Smooth muscle cell (in vitro differentiated cells): ENCODE results near the gene CFAP57. TPM values are rescaled to one million over a fixed set of nuclear protein-coding genes. Genes with fewer than 3 reads are reported as not detected.

ENCODE experiments used
- DNase-seq: peaks from one replicate; lab custom pipeline; 2025; ENCODE audit not compliant: unreplicated experiment; lab: John Stamatoyannopoulos, UW
- H2AFZ ChIP-seq: fragments of 200-600 bp; sonication (generic); 2 replicates; pipeline ENCODE4 v1.6.0; 2016; ENCODE audit warnings: antibody characterized with exemption, low read depth, mild to moderate bottlenecking
- H3F3A ChIP-seq: fragments of 200-600 bp; sonication (generic); 2 replicates; pipeline ENCODE4 v1.6.0; 2017; ENCODE audit warnings: antibody characterized with exemption, low read depth
- H3K27ac ChIP-seq: fragments of 200-600 bp; sonication (generic); 2 replicates; pipeline ENCODE4 v1.5.1; 2016; ENCODE audit warnings: low read depth, mild to moderate bottlenecking
- H3K27me3 ChIP-seq: fragments of 200-600 bp; sonication (generic); 2 replicates; pipeline ENCODE4 v1.6.1; 2016; ENCODE audit warnings: low read depth, mild to moderate bottlenecking
- H3K36me3 ChIP-seq: fragments of 200-600 bp; sonication (generic); 2 replicates; pipeline ENCODE4 v1.5.1; 2016; ENCODE audit warnings: low read depth
- H3K4me1 ChIP-seq: fragments of 200-600 bp; sonication (generic); 2 replicates; pipeline ENCODE4 v1.5.1; 2016; ENCODE audit warnings: low read depth
- H3K4me2 ChIP-seq: fragments of 200-600 bp; sonication (generic); 2 replicates; pipeline ENCODE4 v1.6.0; 2016; ENCODE audit warnings: mild to moderate bottlenecking
- H3K4me3 ChIP-seq: fragments of 200-600 bp; sonication (generic); 2 replicates; pipeline ENCODE4 v1.5.1; 2016; ENCODE audit warnings: mild to moderate bottlenecking
- H3K79me2 ChIP-seq: fragments of 200-600 bp; sonication (generic); 2 replicates; pipeline ENCODE4 v1.6.0; 2016; ENCODE audit warnings: low read depth, mild to moderate bottlenecking
- H3K9ac ChIP-seq: fragments of 200-600 bp; sonication (generic); 2 replicates; pipeline ENCODE4 v1.6.0; 2016; ENCODE audit warnings: low read depth
- H3K9me3 ChIP-seq: fragments of 200-600 bp; sonication (generic); replicated peaks from 2 replicates; pipeline ENCODE4 v1.5.1; 2016; ENCODE audit warnings: low read depth
- H4K20me1 ChIP-seq: fragments of 200-600 bp; sonication (generic); 2 replicates; pipeline ENCODE4 v1.6.0; 2016; ENCODE audit warnings: low read depth
- WGBS: methylation state at CpG from one replicate; pipeline ENCODE4 v1.1.7; 2016; ENCODE audit warnings: low lambda C conversion rate; 5-methylcytosine and 5-hydroxymethylcytosine counted together
- polyA plus RNA-seq: library from polyadenylated mRNA; unstranded; fragments of >200 nt; fragmentation: Nextera tagmentation; extraction: Ambion mirVana; gene quantifications from 2 replicates; pipeline ENCODE4 v1.2.1, GENCODE V29; 2016
- total RNA-seq: library from RNA; depleted of rRNA; stranded (reverse); fragments of >200 nt; gene quantifications from 2 replicates; pipeline ENCODE4 v1.2.3, GENCODE V29; 2014
- TF ChIP-seq, protein P1 (sequence below): fragments of 200-600 bp; sonication (generic); IDR thresholded peaks from 2 replicates; pipeline ENCODE4 v1.5.1; 2017; ENCODE audit warnings: borderline replicate concordance, mild to moderate bottlenecking, antibody characterized with exemption; ENCODE audit not compliant: insufficient read depth, poor library complexity, severe bottlenecking

The CFAP57 gene
- total and polyA plus RNA-seq, 2 experiments from 2014 or later = 0.22 TPM; not detected in 1

DNA sequence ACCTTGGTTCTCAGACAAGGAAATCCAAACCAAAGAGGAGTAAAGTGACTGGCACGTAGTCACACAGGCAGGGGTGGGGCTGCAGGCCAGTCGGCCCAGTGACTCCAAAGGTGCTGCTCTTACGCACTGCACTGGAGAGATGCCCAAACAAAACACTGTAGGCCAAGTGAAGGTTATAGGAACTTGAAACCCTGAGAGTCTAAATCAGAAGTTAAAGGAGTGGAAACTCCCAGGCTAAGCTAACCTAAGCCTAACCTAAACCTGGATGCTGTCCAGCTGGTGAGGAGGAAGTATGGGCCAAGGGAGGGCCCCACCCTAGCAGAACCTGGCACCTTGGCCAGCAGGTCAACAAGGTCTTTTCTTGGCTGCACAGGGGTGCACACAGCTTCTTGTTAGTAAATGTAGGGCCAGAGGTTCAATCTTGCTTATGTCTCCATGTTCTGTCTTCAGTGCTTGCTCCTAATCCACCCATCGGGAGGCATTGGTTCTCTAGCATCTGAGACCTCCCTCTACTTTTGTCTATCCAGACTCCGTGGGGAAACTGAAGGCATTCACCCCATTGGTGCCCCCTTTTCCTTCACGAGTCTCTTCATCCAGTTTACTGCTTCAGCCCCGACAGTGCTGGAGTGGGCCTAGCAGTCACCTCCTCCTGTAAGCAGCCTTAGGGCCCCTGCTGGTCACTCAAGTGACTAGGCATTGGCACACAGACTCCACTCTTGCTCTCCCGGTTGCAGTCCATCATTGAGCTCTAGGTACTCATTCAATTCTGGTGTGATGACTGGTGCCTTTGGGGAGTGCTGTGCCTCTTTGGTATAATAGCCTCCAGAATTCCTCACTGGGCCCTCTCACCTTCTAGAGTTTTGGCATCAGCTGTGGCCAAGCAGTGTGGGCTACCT, 84.8 kb downstream of the CFAP57 start:
- Histone ChIP-seq H3K4me2 (no peak overlapping the region), H4K20me1 (no peaks in the 10 kb centered on the region), H3K36me3 (no peaks in the 10 kb centered on the region), H3K4me1 (no peaks in the 10 kb centered on the region), H3K27me3 (no peaks in the 10 kb centered on the region), H3K4me3 (no peak overlapping the region), H3K9ac (no peak overlapping the region), H3F3A (no peaks in the 10 kb centered on the region), H3K27ac (no peak overlapping the region), H3K79me2 (no peaks in the 10 kb centered on the region), H3K9me3 (peaks cover 1% of the 10 kb centered on the region), H2AFZ (no peak overlapping the region)
- DNase-seq = no peak
- WGBS = 89% methylated on average over 8 of the region's 8 CpGs
- TF ChIP-seq, protein P1, sequence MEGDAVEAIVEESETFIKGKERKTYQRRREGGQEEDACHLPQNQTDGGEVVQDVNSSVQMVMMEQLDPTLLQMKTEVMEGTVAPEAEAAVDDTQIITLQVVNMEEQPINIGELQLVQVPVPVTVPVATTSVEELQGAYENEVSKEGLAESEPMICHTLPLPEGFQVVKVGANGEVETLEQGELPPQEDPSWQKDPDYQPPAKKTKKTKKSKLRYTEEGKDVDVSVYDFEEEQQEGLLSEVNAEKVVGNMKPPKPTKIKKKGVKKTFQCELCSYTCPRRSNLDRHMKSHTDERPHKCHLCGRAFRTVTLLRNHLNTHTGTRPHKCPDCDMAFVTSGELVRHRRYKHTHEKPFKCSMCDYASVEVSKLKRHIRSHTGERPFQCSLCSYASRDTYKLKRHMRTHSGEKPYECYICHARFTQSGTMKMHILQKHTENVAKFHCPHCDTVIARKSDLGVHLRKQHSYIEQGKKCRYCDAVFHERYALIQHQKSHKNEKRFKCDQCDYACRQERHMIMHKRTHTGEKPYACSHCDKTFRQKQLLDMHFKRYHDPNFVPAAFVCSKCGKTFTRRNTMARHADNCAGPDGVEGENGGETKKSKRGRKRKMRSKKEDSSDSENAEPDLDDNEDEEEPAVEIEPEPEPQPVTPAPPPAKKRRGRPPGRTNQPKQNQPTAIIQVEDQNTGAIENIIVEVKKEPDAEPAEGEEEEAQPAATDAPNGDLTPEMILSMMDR = no peak

DNA sequence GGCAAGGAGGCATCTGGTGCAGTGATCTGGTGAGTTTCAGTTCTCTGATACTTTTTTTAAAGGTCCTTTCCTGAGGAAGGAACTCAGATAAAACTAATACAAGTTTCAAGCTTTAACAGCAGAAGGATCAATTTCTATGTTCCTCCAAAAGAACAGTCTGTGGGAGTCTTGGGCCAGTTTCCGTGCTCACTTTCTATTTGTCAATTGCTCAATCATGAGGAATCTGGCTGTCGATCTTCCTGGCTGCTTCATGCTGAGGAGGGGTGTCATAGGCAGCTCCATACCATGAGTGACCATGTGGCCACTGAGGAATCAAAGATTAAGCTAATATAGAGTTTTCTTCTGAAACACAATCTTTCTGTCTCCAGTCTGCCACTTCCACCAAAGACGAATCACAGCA, 86.2 kb downstream of the CFAP57 start:
- TF ChIP-seq, protein P1 = no peak
- H3K79me2 ChIP-seq = no peaks in the 10 kb centered on the region

DNA sequence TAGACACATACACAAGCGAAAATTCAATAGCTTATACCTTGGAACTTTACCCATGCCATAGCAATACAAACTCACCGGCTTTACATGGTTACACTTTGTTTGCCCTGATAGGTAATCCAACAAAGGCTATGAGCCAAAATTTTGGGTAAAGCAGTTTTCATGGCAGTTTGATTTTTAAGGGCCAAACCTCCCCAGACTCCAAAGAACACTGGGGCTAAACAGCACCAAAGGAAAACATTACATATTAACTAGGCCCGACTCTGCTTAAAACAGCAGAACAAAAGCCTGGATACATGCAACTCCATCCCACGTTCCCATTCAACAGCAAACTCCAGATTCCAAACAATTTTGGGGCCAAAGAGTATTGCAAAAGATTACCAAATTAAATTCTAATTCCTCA, 93.3 kb downstream of the CFAP57 start:
- no peak overlapping the region for H3K27ac ChIP-seq
- no peak overlapping the region for H3K4me3 ChIP-seq
- no peak overlapping the region for H3K4me2 ChIP-seq
- H3K27me3 ChIP-seq = no peaks in the 10 kb centered on the region
- no peaks in the 10 kb centered on the region for H3K79me2 ChIP-seq
- H3K36me3 ChIP-seq = no peaks in the 10 kb centered on the region
- H4K20me1 ChIP-seq = no peaks in the 10 kb centered on the region
- no peak overlapping the region for H3K9ac ChIP-seq
- peaks cover 4% of the 10 kb centered on the region for H3K9me3 ChIP-seq
- no peak for DNase-seq
- H3F3A ChIP-seq = no peaks in the 10 kb centered on the region
- 89% methylated on average over 4 of the region's 4 CpGs for WGBS
- TF ChIP-seq, protein P1 = no peak
- H2AFZ ChIP-seq = no peak overlapping the region
- H3K4me1 ChIP-seq = no peaks in the 10 kb centered on the region

More for the DNA sequence above, 86.2 kb downstream of the CFAP57 start:
- Histone ChIP-seq H3K36me3 (no peaks in the 10 kb centered on the region), H3K27ac (no peak overlapping the region), H4K20me1 (no peaks in the 10 kb centered on the region), H3K27me3 (no peaks in the 10 kb centered on the region), H2AFZ (no peak overlapping the region), H3K4me2 (no peak overlapping the region), H3K4me3 (no peak overlapping the region), H3F3A (no peaks in the 10 kb centered on the region), H3K9me3 (peaks cover 4% of the 10 kb centered on the region), H3K9ac (no peak overlapping the region), H3K4me1 (no peaks in the 10 kb centered on the region)
- DNase-seq = no peak
- WGBS = 92% methylated on average over 3 of the region's 3 CpGs
